Calu3 (cell line): ENCODE data around the gene GPR17. TPM values are rescaled to one million over a fixed set of nuclear protein-coding genes. Genes with fewer than 3 reads are reported as not detected.

ENCODE experiments used
- Bru-seq: library from RNA; stranded (reverse); fragments of 400-500 nt; gene quantifications from one replicate; lab custom pipeline; 2021; lab: Mats Ljungman, UMichigan
- BruChase-seq, 2 experiments: library from RNA; stranded (reverse); fragments of 400-500 nt; gene quantifications; one replicate each; lab custom pipeline; 2021; lab: Mats Ljungman, UMichigan
- BruUV-seq: library from RNA; stranded (reverse); fragments of 400-500 nt; replicated peaks from 2 replicates; lab custom pipeline; 2021; lab: Mats Ljungman, UMichigan
- CTCF ChIA-PET: fragments of 300-600 bp; sonication (Branson Sonifier 250); formaldehyde crosslinking; loops from one replicate; lab custom pipeline; 2022; ENCODE audit warnings: antibody characterized with exemption; lab: Charles Lee
- DNase-seq: peaks from one replicate; pipeline ENCODE4 v3.0.0; 2022
- H3K27ac Mint-ChIP-seq: one replicate; pipeline ENCODE4 v1.8.0; 2022; ENCODE audit warnings: mixed read lengths; ENCODE audit not compliant: unreplicated experiment
- H3K27me3 Mint-ChIP-seq: one replicate; pipeline ENCODE4 v1.8.0; 2022; ENCODE audit warnings: mixed read lengths; ENCODE audit not compliant: unreplicated experiment
- H3K36me3 Mint-ChIP-seq: one replicate; pipeline ENCODE4 v1.8.0; 2022; ENCODE audit warnings: mild to moderate bottlenecking, moderate library complexity, mixed read lengths; ENCODE audit not compliant: insufficient read depth, unreplicated experiment
- H3K4me1 Mint-ChIP-seq: one replicate; pipeline ENCODE4 v1.8.0; 2022; ENCODE audit warnings: mild to moderate bottlenecking, low read depth, mixed read lengths; ENCODE audit not compliant: unreplicated experiment
- H3K4me3 Mint-ChIP-seq: one replicate; pipeline ENCODE4 v1.8.0; 2022; ENCODE audit warnings: mild to moderate bottlenecking, low read depth, moderate library complexity, mixed read lengths; ENCODE audit not compliant: unreplicated experiment
- H3K9me3 Mint-ChIP-seq: one replicate; pipeline ENCODE4 v1.8.0; 2022; ENCODE audit warnings: low read depth, mixed read lengths; ENCODE audit not compliant: unreplicated experiment
- CTCF ChIP-seq: fragments of 200-600 bp; IDR thresholded peaks from one replicate; pipeline ENCODE4 v1.8.0; 2022; ENCODE audit warnings: antibody characterized with exemption; ENCODE audit not compliant: unreplicated experiment
- intact Hi-C: fragments of 100-400 bp; cut with micrococcal nuclease; formaldehyde crosslinking; loops from one replicate; pipeline ENCODE4 v1.10.0; 2022; ENCODE audit not compliant: unreplicated experiment
- long read RNA-seq: library from polyadenylated mRNA; stranded (forward); transcript quantifications from one replicate; pipeline ENCODE4 v2.0.0, GENCODE V29; 2022
- total RNA-seq: library from RNA; stranded (reverse); gene quantifications from 2 replicates; pipeline ENCODE4 v1.2.3, GENCODE V29; 2022

Gene GPR17
- total RNA-seq (not detected in 2 replicates), Bru-seq, nascent RNA (not detected), BruChase-seq, experiment 1, labeled RNA remaining after a 6-hour chase (not detected), BruChase-seq, experiment 2, labeled RNA remaining after a 2-hour chase (not detected)
- long read RNA-seq: 0 reads

GRCh38 chr2:127645395-127646291 is at the start of gene GPR17:
TSS of gene GPR17 (plus strand) at chr2:127646153. CDS start at chr2:127650736, 4,583 bp downstream.
- TF ChIP-seq CTCF: no peak
- BruUV-seq: no TSS peak
- Mint-ChIP-seq H3K36me3 (no peaks in the 10 kb centered on the region), H3K4me1 (no peaks in the 10 kb centered on the region), H3K9me3 (no peaks in the 10 kb centered on the region), H3K4me3 (no peak within 1 kb of the TSS), H3K27ac (no peak within 1 kb of the TSS), H3K27me3 (no peaks in the 10 kb centered on the region)
- CTCF ChIA-PET: no interaction called here
- DNase-seq: no peak
- intact Hi-C loops: loop anchor here (5.0 kb wide), 1 partner anchor 448 kb away; no protein-coding TSS in a partner anchor

GRCh38 chr2:127596311-127597045 is 49.5 kb upstream of the GPR17 start:
- BruUV-seq: no TSS peak

GRCh38 chr2:127597046-127597983 is 48.6 kb upstream of the GPR17 start:
- Mint-ChIP-seq H3K9me3 (no peaks in the 10 kb centered on the region), H3K4me3 (no peak overlapping the region), H3K27ac (no peak overlapping the region), H3K4me1 (no peaks in the 10 kb centered on the region), H3K36me3 (no peaks in the 10 kb centered on the region), H3K27me3 (peaks cover 43% of the 10 kb centered on the region)
- no TSS peak for BruUV-seq
- no peak for TF ChIP-seq CTCF
- CTCF ChIA-PET: no interaction called here
- intact Hi-C loops: no loop called here
- no peak for DNase-seq

More at GRCh38 chr2:127596311-127597045, 49.5 kb upstream of the GPR17 start:
- peaks cover 43% of the 10 kb centered on the region for H3K27me3 Mint-ChIP-seq
- H3K4me3 Mint-ChIP-seq: no peak overlapping the region
- no peaks in the 10 kb centered on the region for H3K9me3 Mint-ChIP-seq
- no peaks in the 10 kb centered on the region for H3K36me3 Mint-ChIP-seq
- no peak for TF ChIP-seq CTCF
- H3K27ac Mint-ChIP-seq: no peak overlapping the region
- CTCF ChIA-PET: no interaction called here
- intact Hi-C loops: no loop called here
- no peak for DNase-seq
- no peaks in the 10 kb centered on the region for H3K4me1 Mint-ChIP-seq

GRCh38 chr2:127597984-127598380 is 48.0 kb upstream of the GPR17 start:
- intact Hi-C loops: no loop called here
- Mint-ChIP-seq H3K4me3 (no peak overlapping the region), H3K27ac (no peak overlapping the region), H3K4me1 (no peaks in the 10 kb centered on the region), H3K36me3 (no peaks in the 10 kb centered on the region), H3K9me3 (peaks cover 1% of the 10 kb centered on the region), H3K27me3 (peaks cover 43% of the 10 kb centered on the region)
- BruUV-seq: no TSS peak
- CTCF ChIA-PET: no interaction called here
- no peak for DNase-seq
- no peak for TF ChIP-seq CTCF
